GM19240 (cell line): ENCODE data around the gene TEC.
"Not testable (repeated sequence)": the region's sequence is repeated elsewhere in the genome, so short reads cannot be mapped to it uniquely, and the experiment has no call there.

Experiments
- DNase-seq: peaks from one replicate; pipeline ENCODE4 v3.0.0; 2011; ENCODE audit warnings: low spot score; ENCODE audit not compliant: insufficient read length

The TEC gene

DNA sequence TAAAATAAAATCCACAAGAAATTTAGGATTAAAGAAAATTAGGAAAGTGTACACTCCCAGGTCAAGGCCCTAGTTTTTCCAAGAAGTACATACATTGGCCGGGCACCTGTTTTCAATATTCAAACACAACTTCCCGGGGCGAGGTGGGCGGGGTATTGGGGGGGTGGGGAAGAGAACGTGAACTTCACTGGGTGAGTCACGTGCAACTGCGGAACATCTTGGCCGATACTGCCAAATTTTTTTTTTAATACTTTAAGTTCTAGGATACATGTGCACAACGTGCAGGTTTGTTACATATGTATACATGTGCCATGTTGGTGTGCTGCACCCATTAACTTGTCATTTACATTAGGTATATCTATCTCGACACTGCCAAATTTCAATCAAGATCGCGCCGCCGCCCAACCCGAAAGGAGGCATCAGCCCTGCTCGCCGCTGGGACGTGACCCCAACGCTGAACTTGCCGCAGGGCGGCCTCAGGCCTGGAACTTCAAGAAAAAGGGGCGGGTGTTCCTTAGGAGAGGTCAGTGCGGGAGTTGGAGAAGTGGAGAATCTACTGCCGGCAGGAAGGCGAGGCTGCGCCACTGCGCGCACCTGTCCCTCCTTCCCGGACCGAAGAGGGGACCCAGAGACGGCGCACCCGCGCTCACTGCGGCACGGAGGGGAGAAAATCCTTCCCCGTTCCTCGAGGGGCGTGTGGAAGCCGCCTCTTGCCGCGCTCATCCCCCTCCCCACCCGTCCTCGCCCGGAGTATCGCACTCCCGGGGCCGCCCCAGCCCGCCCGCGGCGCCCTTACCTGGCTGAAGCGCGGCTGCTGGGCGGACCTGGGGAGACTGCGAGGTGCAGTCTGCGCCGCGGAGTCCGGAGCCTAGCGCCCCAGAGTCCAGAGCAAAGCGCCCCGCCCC is at the start of gene TEC:
Gene TEC, minus strand, starts transcription at position 883 of the 905 bp plus-strand sequence. CDS start 41,224 bp downstream, outside the sequence.
- DNase-seq: no peak

DNA sequence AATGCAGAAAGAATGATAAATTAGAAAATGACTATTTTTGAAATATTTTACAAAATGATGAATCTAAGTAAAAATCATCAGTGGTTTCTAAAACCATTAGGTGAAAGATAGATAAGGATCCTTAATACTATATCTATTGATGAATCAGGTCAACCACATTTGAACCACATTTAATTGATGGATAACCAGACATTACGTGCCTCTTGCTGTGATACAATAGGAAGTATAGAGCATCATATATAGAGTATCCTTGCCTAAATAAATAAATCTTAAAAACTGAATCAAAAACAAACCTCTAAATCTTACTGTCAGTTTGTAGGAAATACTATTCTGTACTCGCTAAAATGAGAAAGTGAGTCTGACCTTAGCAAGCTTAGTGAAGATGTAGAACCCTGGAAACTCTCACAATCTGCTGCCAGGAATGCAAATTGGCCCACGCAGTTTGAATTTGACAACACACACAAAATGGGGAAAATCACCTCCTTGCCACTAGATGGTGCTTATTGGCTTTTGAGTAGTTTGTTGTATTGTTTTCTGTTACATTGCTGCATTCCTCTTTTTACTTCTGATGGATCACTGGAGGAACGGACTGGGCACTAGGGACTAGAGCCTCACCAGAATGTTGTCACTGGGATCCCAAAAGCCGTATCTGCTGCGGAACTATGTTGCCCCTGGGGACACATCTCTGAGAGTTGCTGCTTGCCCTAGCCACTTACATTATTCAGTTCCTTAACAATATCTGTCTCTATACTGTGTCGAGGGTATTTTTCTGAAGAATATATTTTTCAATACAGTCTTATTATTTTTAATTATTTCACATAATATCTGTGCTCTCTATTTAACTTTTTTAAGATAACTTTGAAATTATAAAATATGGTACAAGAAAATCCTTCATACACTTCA is 46.3 kb upstream of the TEC start:
- peak; percentile 22 for DNase-seq

DNA sequence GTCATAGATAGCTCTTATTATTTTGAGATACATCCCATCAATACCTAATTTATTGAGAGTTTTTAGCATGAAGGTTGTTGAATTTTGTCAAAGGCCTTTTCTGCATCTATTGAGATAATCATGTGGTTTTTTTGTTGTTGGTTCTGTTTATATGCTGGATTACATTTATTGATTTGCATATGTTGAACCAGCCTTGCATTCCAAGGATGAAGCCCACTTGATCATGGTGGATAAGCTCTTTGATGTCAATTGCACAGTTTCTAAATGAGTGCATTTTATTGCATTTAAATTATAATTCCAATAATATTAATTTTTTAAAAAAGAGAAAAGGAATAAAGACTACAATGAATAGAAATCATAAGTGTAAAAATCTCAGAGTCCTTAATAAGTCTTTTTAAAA is 45.1 kb upstream of the TEC start:
- not testable (repeated sequence) for DNase-seq

DNA sequence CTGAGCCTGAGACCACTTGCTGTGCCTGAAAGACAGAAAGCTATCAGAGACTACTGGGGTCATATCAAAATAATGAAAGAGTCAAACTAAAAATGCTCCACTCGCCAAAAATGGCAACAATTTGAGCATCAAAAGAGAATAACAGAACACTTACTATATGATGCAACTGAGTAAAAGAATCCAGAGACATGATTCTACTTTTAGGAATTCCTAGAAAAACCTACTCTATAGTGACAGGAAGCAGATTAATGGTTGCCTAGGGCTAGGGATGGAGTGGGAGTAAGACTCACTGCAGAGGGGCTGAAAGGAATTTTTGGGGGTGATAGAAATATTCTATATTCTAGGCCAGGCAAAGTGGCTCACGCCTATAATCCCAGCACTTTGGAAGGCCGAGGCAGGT is 42.3 kb upstream of the TEC start:
- DNase-seq: no peak

DNA sequence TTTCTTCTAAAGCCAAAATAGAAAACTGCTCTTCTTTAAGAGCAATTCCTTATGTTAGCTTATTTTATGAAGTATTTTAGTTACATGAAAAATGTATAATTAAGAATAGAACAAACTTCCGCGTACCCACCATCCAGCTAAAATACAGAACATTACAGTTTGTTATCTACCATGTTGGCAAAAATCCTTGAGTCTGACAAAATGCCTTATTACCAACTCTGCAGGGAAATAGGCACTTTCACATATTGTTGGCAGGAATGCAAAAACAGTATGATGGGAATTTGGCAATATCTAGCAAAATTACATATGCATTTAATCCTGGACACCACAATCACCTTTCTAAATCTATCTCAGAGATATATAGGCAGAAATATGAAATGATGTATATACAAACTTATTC is 39.3 kb upstream of the TEC start:
- no peak for DNase-seq

DNA sequence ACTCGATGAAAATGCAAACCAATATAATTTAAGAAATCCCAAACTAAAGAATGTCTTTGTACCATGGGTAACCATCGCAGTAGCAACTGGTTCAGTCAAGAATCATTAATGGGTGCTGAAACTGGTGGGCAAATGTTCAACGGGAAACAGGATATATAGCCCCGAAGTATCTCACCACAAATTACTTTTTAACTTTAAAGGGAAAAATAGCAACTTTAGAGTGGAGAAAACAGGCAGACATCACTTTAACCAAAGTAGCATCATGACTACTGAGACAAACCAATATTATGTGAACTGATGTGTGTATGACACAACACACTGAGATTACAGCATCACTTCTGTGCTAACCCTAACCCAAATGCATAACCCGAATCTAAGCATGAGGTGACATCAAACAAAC is 37.9 kb upstream of the TEC start:
- DNase-seq: no peak

DNA sequence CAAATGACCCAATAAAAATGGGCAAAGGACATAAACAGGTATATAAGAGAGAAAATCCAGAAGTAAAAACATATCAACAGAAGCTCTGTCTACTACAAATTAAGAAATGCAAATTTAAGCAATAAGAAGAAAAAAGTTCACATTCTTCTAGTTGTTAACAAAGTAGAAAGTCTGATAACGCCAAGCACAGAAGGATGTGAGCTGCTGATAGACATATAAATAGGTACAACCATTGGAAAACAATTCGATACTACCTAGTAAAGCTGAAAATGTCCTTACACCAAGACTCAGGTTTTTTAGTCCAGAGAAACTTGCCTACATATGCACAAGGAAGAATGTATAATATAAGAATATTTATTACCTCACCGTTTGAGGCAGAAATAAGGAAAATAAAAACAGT is 35.9 kb upstream of the TEC start:
- no peak for DNase-seq

DNA sequence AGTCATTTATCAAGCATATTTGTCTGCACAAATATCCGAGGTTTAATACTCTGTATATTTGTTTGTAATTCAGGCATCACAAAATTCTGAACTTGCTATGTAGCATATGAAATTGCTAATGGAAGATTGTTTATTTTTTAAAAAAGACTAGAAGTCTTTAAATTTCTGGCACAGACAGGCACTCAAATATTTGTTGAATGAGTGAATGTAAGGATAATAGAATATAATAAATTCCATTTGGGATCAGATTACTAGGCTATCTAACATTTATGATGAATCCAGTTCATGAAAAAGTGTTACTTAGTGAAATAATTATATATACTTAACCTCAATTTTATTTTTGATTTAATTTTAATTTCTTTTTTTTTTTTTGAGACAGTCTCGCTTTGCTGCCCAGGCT is 30.4 kb upstream of the TEC start:
- DNase-seq: no peak

DNA sequence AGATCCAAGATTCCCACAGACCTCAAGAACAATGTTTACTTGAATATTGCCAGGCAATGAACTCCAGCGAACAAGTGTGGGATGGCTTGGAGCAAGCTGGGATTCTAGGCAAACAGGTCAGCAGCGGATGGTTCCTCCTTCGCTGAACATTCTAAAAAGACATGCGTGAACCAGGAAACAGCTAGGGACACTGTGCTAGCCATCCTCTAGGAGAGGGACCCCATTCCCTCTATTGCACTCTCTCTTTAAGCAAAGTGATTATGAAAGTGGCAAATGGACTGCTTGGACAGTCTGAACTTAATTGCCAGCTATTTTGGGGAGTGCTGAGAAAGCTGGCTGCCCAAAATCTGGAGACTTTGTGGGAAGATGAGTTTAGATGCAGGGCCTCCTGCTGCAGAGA is 29.9 kb upstream of the TEC start:
- no peak for DNase-seq

DNA sequence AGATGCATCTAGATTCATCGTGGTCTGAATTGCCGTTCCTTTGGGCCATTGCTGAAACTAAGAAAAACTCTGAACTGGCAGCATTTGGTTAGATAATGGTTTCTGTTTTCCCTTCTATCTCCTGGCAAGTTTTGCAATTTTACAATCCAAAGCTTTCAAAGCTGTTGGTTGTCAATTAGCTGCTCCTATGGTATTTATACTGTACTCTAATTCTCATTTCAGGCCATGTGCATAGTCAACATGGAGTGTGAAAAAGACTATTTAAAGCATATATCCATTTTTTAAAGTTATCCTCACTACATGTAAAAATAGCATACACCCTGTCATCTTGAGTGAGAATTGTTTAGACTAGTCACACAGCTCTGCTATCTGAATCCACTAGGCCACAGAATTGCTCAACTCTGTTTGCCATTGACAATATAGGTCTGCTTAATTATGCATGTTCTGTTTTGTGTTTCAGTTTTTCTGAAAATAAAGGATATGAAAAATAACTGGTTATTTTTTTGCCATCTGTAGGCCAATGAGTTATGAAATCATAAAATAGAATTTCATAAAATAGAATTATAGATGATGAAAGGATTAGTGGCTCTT is 27.7 kb upstream of the TEC start:
- DNase-seq: no peak

DNA sequence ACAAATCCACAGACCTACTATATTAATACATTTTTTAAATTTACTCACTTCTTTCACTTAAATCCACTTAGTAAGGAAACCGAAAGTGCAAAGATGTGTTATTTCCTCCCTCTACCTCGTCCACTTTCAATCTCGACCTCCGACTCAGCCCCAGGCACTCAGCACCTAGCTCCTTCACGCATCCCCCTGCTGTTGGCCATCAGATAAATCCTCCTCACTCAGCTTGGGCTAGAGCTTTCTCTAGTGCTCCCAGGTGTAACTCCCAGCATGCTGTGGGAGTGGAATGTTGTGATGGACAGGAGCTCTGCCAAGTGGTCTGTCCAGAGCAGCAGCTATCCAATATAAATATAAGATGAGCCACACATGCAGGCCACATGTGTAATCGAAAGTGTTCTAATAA is 26.7 kb upstream of the TEC start:
- peak; percentile 48 for DNase-seq

DNA sequence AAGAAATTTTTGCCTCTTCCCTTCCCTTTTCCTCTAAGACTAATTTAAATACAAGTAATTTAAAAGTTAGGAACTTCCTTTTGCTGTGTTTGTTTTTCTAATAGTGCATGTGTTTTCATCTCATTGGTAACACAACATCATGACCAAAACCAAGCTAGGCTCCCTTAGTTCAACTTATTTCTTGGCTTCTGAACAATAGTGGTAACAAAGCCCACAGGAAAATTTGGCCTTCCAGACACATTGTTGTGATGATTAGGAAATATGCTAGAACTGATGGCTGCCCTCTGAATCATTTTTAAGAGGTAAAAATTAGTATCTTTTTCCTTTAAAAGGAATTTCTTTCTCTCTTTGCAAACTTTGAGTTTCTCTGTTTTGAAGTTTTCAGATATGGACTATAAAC is 25.5 kb upstream of the TEC start:
- DNase-seq: no peak

DNA sequence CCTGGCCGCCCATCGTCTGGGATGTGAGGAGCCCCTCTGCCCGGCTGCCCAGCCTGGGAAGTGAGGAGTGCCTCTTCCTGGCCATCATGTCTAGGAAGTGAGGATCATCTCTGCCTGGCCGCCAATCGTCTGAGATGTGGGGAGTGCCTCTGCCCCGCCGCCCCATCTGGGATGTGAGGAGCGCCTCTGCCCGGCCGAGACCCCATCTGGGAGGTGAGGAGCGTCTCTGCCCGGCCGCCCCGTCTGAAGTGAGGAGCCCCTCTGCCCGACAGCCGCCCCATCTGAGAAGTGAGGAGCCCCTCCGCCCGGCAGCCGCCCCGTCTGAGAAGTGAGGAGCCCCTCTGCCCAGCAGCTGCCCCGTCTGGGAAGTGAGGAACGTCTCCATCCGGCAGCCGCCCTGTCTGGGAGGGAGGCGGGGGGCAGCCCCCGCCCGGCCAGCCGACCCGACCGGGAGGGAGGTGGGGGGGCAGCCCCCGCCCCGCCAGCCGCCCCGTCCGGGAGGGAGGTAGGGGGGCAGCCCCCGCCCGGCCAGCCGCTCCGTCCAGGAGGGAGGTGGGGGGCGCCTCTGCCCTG is 22.7 kb upstream of the TEC start:
- not testable (repeated sequence) for DNase-seq

DNA sequence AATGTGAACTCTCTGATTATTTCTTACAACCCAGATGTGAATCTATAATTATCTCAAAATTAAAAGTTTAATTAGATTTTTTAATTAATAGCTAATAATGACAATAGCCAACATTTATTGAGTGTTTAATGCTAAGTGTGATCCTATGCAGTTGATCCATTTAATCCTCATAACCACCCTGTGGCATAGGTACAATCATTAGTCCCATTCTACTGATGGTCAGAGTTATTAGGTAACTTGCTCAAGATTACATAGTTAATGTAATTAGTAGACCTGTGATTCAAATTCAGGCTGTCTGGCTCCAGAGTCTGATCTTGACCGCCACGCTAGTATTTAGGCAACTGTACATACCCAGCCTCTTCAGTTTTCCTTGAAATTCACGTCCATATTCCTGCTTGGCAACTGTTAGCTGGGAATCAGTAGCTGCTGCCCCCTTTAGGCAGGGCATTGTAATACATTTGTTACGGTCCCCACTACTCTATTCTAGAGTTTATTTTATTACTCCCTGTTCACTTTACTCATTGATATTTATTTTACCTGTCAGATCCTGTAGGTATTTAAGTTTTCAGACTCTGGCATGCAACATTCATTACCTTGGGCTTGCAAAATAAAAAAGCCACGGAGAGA is 20.6 kb upstream of the TEC start:
- DNase-seq: no peak

DNA sequence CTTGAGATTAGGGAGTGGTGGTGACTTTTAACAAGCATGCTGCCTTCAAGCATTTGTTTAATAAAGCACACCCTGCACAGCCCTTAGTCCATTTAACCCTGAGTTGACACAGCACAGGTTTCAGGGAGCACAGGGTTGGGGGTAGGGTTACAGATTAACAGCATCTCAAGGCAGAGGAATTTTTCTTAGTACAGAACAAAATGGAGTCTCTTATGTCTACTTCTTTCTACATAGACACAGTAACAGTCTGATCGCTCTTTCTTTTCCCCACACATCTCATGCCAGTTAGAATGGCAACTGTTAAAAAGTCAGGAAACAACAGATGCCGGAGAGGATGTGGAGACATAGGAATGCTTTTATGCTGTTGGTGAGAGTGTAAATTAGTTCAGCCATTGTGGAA is 16.4 kb upstream of the TEC start:
- not testable (repeated sequence) for DNase-seq

DNA sequence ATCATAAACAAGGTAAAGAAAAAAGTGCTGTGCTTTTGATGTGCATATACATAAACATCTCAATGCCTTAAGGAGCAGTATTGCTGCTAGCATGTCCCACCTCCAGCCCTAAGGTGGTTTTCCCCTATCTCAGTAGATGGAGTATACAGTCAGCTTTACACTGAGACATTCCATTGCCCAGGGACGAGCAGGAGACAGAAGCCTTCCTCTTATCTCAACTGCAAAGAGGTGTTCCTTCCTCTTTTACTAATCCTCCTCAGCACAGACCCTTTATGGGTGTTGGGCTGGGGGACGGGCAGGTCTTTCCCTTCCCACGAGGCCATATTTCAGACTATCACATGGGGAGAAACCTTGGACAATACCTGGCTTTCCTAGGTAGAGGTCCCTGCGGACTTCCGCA is 16.0 kb upstream of the TEC start:
- DNase-seq: not testable (repeated sequence)

DNA sequence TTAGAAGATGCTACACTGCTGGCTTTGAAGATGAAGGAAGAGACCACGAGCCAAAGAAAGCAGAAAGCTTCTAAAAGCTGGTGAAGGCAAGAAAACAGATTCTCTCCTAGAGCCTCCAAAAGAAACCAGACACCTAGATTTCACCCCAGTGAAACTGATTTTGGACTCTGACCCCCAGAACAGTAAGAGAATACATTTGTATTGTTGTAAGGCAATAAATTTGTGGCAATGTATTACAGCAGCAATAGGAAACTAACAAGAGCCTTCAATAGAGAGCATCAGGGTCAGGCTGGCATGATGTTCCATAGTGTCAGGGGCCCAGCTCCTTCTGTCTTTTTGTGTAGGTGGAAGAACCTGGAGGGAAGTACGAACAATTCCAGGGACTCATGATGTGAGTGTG is 6.0 kb upstream of the TEC start:
- DNase-seq: no peak

DNA sequence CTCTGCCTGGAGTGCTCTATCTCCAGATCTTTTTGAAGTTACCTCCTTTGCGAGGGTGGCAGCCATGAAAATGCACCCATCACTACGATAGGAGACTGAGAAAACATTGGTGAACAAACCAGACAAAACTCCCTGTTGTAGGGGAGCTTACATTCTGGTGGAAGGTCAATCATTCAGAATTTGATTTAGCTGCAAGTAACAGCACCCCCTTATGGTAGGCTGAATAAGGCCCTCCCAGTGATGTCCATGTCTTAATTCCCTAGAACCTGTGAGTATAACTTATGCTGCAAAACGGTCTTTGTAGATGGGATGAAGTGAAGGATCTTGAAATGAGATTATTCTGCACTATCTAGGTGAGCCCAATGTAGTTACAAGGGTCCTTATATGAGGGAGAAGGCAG is 5.6 kb upstream of the TEC start:
- DNase-seq: no peak

DNA sequence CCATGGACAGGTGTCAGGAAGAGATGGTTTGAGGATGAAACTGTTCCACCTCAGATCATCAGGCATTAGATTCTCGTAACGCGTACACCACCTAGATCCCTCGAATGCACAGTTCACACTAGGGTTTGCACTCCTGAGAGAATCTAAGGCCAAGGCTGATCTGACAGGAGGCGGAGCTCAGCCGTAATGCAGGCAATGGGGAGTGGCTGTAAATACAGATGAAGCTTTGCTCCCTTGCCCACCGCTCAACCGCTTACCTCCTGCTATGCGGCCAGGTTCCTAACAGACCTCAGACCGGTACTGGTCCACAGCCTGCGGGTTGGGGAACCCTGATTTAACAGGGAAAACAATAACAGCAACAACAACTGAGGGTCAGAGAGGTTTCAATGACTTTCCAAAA is 2.0 kb upstream of the TEC start:
- DNase-seq: no peak

DNA sequence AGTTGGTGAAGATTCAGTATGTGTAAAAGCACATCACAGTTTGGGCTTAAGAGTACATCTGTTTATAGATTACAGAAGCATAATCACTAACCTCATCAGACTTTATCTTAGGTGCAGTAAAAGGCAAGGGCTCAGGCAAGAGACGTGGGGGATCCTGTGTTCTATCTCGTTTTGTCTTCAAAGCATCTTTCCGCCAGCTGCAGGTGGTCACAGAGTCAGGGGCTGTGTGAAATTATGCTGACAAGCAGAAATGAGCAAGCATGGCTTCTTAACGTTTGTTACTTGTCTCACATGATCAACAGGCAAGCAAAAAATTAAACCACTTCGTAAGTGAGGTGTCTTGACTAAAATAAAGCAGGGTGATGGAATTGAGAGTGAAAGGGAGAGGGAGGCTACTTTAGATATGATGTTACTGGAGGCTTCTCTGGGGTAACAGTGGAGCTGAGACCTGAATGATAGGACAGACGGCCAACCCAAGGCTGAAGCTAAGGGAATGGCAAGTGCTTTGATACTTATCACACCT is 1.4 kb upstream of the TEC start:
- no peak for DNase-seq

DNA sequence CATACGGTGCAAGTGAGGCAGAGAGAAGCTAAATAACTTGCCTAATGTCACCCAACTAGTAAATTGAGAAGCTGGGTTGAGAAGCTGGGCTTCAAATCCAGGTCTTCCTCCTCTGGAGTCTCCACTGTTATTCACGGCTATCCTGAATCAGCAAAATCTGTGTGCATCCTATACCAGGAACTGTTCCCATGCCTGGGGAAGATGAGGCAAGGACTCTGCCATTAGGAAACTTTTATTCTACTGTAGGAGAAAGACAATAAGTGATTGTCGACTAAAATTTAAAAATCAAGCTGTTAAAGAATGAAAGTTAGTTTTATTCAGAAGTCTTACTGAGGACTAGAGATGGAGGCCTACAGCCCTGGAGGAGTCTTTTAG is 872 bp upstream of the TEC start:
- DNase-seq: no peak
